GM12865 (cell line): ENCODE data around the gene SLC35F4.
"Not testable (repeated sequence)": the region's sequence is repeated elsewhere in the genome, so short reads cannot be mapped to it uniquely, and the experiment has no call there.

Experiments
- DNase-seq: peaks from one replicate; pipeline ENCODE4 v3.0.0; 2010; ENCODE audit warnings: low read depth
- H3K4me3 ChIP-seq: 2 replicates; pipeline ENCODE4 v1.5.1; 2011; ENCODE audit warnings: mild to moderate bottlenecking, low read depth, low read length, control low read depth
- TF ChIP-seq, protein P1 (sequence below): IDR thresholded peaks from 2 replicates; pipeline ENCODE4 v1.5.1; 2011; ENCODE audit warnings: low read length, control low read depth, low read depth, inconsistent platforms; ENCODE audit not compliant: insufficient read depth; ENCODE audit errors: missing control alignments

The SLC35F4 gene

DNA sequence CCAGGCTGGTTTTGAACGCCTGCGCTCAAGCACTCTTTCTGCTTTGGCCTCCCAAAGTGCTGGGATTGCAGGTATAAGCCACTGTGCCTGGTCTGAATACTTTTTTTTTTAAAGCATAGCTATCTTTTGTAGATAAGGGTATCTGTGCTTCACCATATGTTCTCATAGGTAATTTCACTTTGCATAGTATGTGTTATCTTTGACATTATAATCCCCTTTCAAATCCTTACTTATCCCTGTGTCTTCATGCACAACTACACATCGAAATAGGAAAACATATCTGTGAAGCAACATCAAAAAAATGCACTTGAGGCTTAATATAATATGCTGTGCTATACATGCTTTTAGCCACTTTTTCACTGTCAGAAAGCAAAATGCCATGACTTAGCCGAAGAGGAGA lies 94.1 kb downstream of the SLC35F4 start:
- TF ChIP-seq, protein P1, sequence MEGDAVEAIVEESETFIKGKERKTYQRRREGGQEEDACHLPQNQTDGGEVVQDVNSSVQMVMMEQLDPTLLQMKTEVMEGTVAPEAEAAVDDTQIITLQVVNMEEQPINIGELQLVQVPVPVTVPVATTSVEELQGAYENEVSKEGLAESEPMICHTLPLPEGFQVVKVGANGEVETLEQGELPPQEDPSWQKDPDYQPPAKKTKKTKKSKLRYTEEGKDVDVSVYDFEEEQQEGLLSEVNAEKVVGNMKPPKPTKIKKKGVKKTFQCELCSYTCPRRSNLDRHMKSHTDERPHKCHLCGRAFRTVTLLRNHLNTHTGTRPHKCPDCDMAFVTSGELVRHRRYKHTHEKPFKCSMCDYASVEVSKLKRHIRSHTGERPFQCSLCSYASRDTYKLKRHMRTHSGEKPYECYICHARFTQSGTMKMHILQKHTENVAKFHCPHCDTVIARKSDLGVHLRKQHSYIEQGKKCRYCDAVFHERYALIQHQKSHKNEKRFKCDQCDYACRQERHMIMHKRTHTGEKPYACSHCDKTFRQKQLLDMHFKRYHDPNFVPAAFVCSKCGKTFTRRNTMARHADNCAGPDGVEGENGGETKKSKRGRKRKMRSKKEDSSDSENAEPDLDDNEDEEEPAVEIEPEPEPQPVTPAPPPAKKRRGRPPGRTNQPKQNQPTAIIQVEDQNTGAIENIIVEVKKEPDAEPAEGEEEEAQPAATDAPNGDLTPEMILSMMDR: no peak
- H3K4me3 ChIP-seq: no peak overlapping the region
- no peak for DNase-seq

DNA sequence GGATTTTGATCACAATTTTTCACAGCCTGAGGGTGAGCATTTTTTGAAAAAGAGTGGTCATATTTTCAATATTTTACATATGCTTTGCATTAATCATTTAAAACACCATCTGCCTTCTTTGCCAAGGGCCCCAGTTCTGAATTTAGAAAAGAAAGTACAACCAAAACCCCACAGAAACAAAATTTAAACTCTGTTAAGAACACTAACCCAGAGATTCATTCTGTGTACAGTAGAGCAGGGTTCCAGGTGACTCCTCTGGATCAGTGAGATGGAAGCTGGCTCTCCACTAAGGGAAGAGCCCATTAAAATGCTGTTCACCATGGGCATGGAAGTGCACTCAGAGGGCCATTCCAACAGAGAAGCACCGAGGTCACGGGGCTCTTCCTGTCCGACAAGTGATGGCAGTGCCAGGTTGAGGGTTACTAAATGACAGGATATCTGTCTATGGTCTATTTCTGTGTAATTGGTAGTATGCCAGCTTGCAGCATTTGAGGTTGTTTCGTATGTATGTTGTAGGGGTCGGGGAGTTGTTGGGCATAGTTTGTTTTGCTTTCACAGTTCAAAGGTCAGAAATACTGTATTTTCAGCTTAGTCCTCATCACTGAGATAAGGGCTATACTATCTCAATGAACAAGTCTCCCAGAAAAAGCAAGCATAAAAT lies 95.9 kb downstream of the SLC35F4 start:
- H3K4me3 ChIP-seq: no peak overlapping the region
- TF ChIP-seq, protein P1: no peak
- no peak for DNase-seq

DNA sequence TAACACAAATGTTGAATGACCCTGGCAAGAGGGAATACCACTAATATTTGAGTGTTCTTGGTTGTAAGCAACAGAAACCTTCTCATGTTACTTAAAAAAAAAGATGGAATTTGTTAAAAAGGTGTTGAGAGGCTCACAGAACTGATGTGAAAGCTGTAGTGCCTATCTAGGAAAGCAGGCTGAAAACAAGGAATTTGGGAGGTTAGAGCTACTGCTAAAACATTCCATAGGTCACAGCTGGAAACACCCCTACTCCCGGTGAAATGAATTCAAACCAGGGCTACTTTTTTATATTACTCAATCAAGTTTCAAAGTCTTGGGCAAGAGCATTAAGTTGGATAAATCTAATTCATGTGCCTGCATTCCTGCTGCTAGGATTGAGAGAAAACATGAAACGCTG lies 104.1 kb downstream of the SLC35F4 start:
- no peak for DNase-seq
- TF ChIP-seq, protein P1: no peak
- no peak overlapping the region for H3K4me3 ChIP-seq

DNA sequence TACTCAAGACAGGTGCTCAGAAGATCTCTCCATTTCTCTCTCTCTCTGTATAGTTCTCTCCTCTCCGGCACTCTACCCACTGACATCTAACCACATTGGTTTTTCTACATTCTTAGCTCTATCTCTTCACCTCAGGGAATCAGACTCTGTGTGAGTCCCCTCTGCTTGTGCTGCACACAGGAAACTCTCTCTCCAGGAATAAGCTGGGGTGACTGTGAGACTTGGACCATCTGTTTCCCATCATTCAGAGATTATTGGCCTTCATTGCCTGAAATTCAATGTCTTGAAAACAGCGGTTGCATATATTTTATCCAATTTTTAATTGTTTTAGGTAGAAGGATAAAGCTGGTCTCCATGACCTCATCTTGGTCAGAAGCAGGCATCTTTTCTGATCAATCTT lies 105.0 kb downstream of the SLC35F4 start:
- no peak overlapping the region for H3K4me3 ChIP-seq
- no peak for DNase-seq
- TF ChIP-seq, protein P1: no peak

DNA sequence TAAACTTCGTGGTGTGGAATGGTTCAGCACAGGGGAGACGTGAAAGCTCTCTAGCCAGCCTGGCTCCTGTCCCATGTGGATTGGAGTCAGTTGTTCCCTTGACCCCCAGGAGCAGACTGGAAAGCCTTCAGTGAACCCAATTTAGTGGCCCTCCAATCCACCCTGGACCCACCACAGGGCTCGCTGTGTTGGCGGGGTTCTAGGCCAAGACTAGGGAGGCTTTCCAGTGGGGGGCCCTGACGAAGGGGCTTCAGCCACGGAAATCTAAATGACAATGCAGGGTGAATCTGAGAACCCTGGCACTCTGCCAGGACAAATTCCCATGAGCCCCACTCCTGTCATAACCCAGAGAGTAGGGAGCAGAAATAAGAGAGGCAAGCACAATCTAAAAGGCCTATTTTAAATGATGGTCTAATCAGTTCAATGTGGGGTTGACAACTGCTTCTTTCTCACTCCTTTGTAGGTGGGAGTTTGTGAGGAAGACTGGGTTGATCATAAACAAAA lies 110.8 kb downstream of the SLC35F4 start:
- TF ChIP-seq, protein P1: no peak
- no peak for DNase-seq
- H3K4me3 ChIP-seq: no peak overlapping the region

DNA sequence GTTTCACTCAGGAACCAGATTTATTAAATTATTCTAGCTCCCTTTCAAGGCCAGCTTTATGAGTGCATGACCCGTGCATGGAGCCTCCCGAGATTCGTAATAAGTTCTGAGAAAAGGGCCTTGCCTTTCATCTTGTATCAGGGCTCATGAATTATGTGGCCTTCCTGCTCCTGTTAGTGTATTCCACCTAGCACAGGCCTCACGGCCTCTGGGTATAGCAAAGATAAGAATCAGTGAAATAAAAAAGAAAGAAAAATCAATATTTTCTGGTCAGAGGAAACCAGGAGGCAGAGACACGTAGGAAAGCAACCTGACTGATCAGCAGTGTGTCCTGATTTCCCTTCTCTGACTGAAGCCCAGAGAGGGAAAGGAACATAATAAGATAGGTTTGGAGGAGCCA lies 111.4 kb downstream of the SLC35F4 start:
- no peak for DNase-seq
- TF ChIP-seq, protein P1: no peak
- H3K4me3 ChIP-seq: no peak overlapping the region

DNA sequence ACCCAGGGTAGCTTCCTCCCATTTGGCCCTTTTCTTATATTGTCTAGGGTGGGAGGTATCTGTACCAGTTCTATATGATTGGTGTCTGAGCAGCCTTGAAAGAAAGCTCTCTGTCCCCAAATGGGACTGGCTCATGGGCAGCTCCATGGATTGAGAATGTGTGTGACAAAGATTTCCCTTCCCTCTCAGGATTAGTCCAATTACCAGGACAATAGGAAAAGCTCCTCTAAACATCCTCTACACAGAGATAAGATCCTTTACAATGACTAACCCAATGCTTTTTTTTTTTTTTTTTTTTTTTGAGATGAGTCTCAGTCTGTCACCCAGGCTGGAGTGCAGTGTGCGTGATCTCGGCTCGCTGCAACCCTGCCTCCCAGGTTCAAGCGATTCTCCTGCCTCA lies 112.1 kb downstream of the SLC35F4 start:
- TF ChIP-seq, protein P1: no peak
- no peak for DNase-seq
- no peak overlapping the region for H3K4me3 ChIP-seq

DNA sequence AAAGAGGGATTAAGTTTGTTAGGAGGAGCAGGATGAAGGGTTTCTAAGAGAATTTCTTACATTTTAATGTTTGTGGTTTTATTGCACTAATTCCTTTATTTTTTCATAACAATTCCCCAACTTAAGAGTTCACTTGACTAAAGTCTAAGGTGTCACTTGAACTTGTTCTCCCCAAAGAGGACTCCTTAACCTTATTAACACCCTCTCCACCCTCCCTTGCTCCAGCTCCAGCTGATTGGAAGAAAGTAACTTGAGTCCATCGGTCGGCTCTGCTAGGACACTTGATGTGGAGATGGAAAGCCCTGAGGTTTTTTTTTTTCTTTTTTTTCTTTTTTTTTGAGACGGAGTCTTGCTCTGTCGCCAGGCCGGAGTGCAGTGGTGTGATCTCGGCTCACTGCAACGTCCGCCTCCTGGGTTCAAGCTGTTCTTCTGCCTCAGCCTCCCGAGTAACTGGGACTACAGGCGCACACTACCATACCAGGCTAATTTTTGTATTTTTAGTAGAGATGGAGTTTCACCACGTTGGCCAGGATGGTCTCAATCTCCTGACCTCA lies 113.7 kb downstream of the SLC35F4 start:
- not testable (repeated sequence) for H3K4me3 ChIP-seq, DNase-seq
